Mucosa of rectum (tissue), 2 donors: ENCODE measurements around the gene MAP3K6.

ENCODE experiments used
- H3K27ac ChIP-seq, 2 donors: one replicate each; pipeline ENCODE4 v1.7.0; 2013; ENCODE audit warnings: inconsistent platforms in 2 of 2, low read depth in 2 of 2, low read length in 2 of 2
- H3K27me3 ChIP-seq, 2 donors: one replicate each; pipeline ENCODE4 v1.7.0; 2013; ENCODE audit warnings: low read length in 2 of 2; ENCODE audit not compliant: control insufficient read depth in 2 of 2, insufficient read depth in 2 of 2
- H3K36me3 ChIP-seq, 2 donors: one replicate each; pipeline ENCODE4 v1.7.0; 2013; ENCODE audit warnings: low read length in 2 of 2; ENCODE audit not compliant: control insufficient read depth in 2 of 2, insufficient read depth in 2 of 2
- H3K4me1 ChIP-seq, 2 donors: one replicate each; pipeline ENCODE4 v1.7.0; 2013; ENCODE audit warnings: low read length in 2 of 2, mild to moderate bottlenecking in 1 of 2; ENCODE audit not compliant: control insufficient read depth in 2 of 2, insufficient read depth in 2 of 2
- H3K4me3 ChIP-seq, 2 donors: one replicate each; pipeline ENCODE4 v1.7.0; 2013; ENCODE audit warnings: low read length in 2 of 2
- H3K9ac ChIP-seq, 2 donors: one replicate each; pipeline ENCODE4 v1.7.0; 2013; ENCODE audit warnings: low read length in 2 of 2, low read depth in 1 of 2, mild to moderate bottlenecking in 1 of 2
- H3K9me3 ChIP-seq, 2 donors: one replicate each; pipeline ENCODE4 v1.7.0; 2013; ENCODE audit warnings: low read length in 2 of 2; ENCODE audit not compliant: control insufficient read depth in 2 of 2
- donor health status: healthy.
- donor health status: Normal muscosa, but diverticular disease.

MAP3K6 gene

DNA sequence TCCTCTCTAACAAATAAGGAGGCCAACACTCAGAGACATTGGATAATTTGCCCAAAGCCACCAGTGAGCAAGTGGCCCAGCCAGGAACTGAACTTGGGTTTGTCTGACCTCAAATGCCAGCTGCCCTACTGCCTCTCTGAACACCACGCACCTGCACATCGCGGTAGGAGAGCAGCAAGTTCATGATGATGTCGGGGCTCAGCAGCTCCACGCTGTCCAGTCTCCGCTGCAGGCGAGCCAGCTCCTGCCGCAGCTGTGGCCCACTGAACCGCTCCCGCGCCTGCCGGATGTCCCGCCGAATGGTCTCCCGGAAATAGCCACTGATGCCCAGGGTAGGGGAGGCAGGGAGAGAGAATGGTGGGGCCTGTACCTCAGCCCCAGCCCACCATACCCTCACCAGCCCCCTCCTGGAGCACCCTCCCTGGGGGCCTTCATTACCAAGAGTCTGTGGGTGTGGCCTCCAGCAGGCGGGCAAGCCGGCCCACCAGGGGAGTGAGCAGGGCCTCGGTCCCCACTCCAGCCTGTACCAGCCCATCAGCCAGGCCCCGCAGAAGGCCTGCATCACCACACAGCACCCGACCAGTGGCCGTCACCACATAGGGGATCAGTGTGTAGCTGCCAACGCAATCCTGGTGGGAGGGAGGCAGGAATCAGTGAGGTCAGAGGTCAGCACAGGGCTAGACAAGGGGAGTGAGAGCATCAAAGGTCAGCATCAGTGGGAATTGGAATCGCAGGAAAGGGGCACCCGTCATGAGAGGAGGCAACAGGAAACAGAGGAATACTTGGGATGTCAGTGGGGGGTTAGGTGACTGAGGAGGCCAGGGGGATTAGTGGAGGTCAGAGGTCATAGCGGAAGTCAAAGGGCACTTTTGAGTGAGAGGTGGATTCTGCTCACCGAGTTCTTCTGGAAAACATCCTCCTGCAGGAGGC lies 2.7 kb downstream of the MAP3K6 start:
- no peak overlapping the region for H3K27ac ChIP-seq
- H3K9me3 ChIP-seq, result no peaks in the 10 kb centered on the region
- peaks cover 8 to 12% of the 10 kb centered on the region in 2 donors for H3K36me3 ChIP-seq
- H3K4me3 ChIP-seq, result no peak overlapping the region
- H3K27me3 ChIP-seq, result no peaks in the 10 kb centered on the region
- H3K4me1 ChIP-seq, result peaks cover 16 to 19% of the 10 kb centered on the region in 2 donors
- peak overlapping the region in 1 of 2 donors; percentile 69 for H3K9ac ChIP-seq

GRCh38 chr1:27361553-27361952 lies 5.2 kb downstream of the MAP3K6 start:
- no peaks in the 10 kb centered on the region for H3K9me3 ChIP-seq
- no peak overlapping the region for H3K9ac ChIP-seq
- peaks cover 8 to 20% of the 10 kb centered on the region in 2 donors for H3K36me3 ChIP-seq
- H3K4me1 ChIP-seq, result peaks cover 20 to 23% of the 10 kb centered on the region in 2 donors
- H3K27ac ChIP-seq, result no peak overlapping the region
- H3K4me3 ChIP-seq, result no peak overlapping the region
- H3K27me3 ChIP-seq, result no peaks in the 10 kb centered on the region

GRCh38 chr1:27361044-27361402 lies 5.7 kb downstream of the MAP3K6 start:
- Histone ChIP-seq H3K27ac (no peak overlapping the region), H3K36me3 (peaks cover 9 to 20% of the 10 kb centered on the region in 2 donors), H3K9ac (no peak overlapping the region), H3K4me1 (peaks cover 22 to 27% of the 10 kb centered on the region in 2 donors), H3K9me3 (no peaks in the 10 kb centered on the region), H3K4me3 (no peak overlapping the region), H3K27me3 (no peaks in the 10 kb centered on the region)

- Histone ChIP-seq H3K4me3 (peak overlapping the region; percentile 36 to 61), H3K9me3 (no peaks in the 10 kb centered on the region), H3K4me1 (peaks cover 22 to 27% of the 10 kb centered on the region in 2 donors), H3K36me3 (peaks cover 15 to 25% of the 10 kb centered on the region in 2 donors), H3K27ac (no peak overlapping the region), H3K9ac (no peak overlapping the region), H3K27me3 (no peaks in the 10 kb centered on the region)
Observed at GRCh38 chr1:27360159-27361043, 6.4 kb downstream of the MAP3K6 start.

- peaks cover 18 to 30% of the 10 kb centered on the region in 2 donors for H3K36me3 ChIP-seq
- no peaks in the 10 kb centered on the region for H3K9me3 ChIP-seq
- H3K4me1 ChIP-seq, result peaks cover 17 to 21% of the 10 kb centered on the region in 2 donors
- peak overlapping the region in 1 of 2 donors; percentile 61 for H3K4me3 ChIP-seq
- no peak overlapping the region for H3K9ac ChIP-seq
- no peak overlapping the region for H3K27ac ChIP-seq
- H3K27me3 ChIP-seq, result no peaks in the 10 kb centered on the region
Observed at GRCh38 chr1:27359822-27360158, 7.0 kb downstream of the MAP3K6 start.

DNA sequence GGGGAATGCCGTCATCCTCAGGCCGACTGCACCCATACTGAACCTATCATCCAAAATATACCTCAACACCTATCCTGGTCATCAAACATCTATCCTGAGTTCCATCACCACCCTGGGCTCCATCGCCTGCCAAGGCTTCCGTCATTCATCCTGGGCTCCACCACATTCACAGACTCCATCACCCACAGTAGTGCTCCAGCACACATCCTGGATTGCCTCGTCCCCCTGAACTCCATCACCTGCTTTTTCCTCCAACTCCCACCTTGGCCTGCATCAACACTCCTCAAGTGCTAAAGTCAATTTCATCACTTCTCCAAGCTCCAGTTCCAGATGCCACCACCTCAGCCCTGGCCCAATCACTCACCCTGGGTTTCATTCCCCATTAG lies 7.8 kb downstream of the MAP3K6 start:
- H3K9ac ChIP-seq, result no peak overlapping the region
- peaks cover 13 to 18% of the 10 kb centered on the region in 2 donors for H3K4me1 ChIP-seq
- no peaks in the 10 kb centered on the region for H3K9me3 ChIP-seq
- H3K27me3 ChIP-seq, result no peaks in the 10 kb centered on the region
- H3K27ac ChIP-seq, result no peak overlapping the region
- no peak overlapping the region for H3K4me3 ChIP-seq
- peaks cover 18 to 30% of the 10 kb centered on the region in 2 donors for H3K36me3 ChIP-seq

DNA sequence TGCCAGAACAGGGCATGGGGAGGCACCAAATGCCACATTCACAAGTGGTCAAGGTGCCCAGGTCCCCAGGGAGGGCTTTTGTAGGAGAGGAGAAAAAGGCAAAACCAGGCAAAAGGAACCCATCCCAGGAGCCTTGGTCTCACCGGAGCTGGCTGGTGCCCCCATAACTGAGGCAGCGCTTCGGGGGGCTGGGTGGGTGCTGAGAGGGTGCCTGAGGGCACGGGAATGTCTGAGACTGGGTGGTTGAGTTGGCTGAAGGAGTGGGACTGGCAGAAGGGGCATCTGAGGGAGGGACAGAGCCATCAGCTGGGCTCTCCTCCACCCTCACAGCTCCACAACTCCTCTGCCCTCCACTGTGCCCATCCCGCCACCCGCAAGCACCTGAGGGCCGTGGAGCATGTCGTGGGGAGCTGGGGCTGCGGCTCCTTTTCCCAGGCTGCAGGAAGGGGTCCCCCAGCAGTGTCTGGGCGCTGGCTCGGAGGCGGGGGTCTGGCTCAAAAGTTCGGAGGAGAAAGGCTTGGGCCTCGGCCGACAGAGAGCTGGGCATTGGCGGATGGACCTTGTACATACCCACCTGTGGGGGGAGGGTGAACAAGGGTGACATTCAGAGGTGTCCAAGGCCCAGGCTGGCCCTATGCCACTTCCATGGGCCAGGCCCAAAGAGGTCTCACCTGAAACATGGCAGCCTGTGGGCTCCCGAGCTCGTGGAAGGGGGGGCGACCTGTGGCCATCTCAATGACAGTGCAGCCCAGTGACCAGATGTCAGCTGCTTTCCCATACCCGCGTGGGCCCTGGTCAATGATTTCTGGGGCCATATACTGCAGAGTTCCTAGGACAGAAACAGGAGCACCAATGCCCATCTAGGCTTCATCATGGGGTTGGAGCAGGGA lies 8.5 kb downstream of the MAP3K6 start:
- H3K4me1 ChIP-seq, result peaks cover 13 to 18% of the 10 kb centered on the region in 2 donors
- no peak overlapping the region for H3K4me3 ChIP-seq
- H3K9ac ChIP-seq, result no peak overlapping the region
- H3K9me3 ChIP-seq, result no peaks in the 10 kb centered on the region
- peaks cover 16 to 25% of the 10 kb centered on the region in 2 donors for H3K36me3 ChIP-seq
- H3K27me3 ChIP-seq, result no peaks in the 10 kb centered on the region
- H3K27ac ChIP-seq, result no peak overlapping the region

DNA sequence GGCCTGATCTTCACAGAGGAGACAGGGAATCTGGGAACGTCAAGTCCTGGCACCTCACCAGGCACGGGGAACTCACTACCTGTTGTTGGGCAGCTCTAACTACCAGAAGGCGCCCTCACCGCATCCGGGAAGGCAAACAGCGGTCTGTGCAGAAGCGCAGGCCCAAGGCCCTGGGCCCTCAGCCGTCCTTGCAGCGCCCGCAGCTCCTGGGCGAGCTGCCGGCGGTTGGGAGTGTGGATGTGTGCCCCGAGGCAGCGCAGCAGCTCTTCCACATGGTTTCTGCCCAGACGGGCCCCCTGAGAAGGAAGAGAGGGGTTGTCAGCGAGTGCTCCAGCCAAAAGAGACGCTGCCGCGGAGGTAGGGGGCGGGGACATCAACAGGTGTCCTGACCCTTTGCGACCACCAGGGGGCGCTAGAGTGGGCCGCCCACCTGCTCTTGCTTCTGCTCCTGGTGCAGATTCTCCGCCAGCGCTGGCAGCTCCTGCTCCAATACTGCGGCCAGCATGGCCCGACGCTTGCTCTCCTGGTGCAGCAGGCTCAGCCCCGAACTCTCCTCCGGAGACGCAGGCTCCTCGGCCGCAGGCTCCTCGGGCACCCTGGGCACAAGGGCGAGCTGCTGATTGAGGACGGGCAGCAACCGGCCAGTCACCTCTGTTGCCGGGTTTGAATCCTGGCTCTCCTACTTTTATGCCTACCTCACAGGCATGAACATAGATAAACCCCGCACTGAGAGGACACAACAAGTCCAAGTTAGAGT lies 9.3 kb downstream of the MAP3K6 start:
- H3K27ac ChIP-seq, result peak overlapping the region; percentile 68 to 69
- H3K4me1 ChIP-seq, result peaks cover 13 to 18% of the 10 kb centered on the region in 2 donors
- no peaks in the 10 kb centered on the region for H3K9me3 ChIP-seq
- H3K4me3 ChIP-seq, result peak overlapping the region; percentile 47 to 69
- no peaks in the 10 kb centered on the region for H3K27me3 ChIP-seq
- peak overlapping the region; percentile 66 to 74 for H3K9ac ChIP-seq
- peaks cover 12 to 21% of the 10 kb centered on the region in 2 donors for H3K36me3 ChIP-seq
